Activated T-helper 9 cell treated with anti-CD3 and anti-CD28 coated beads, Interleukin-2, amount 50 U/mL, for 16 hours (primary cell): ENCODE measurements around the gene ASTN1.

ENCODE experiments used
- DNase-seq: peaks from one replicate; pipeline ENCODE4 v3.0.0-alpha.2; 2020; ENCODE audit warnings: low read depth

Gene ASTN1

DNA sequence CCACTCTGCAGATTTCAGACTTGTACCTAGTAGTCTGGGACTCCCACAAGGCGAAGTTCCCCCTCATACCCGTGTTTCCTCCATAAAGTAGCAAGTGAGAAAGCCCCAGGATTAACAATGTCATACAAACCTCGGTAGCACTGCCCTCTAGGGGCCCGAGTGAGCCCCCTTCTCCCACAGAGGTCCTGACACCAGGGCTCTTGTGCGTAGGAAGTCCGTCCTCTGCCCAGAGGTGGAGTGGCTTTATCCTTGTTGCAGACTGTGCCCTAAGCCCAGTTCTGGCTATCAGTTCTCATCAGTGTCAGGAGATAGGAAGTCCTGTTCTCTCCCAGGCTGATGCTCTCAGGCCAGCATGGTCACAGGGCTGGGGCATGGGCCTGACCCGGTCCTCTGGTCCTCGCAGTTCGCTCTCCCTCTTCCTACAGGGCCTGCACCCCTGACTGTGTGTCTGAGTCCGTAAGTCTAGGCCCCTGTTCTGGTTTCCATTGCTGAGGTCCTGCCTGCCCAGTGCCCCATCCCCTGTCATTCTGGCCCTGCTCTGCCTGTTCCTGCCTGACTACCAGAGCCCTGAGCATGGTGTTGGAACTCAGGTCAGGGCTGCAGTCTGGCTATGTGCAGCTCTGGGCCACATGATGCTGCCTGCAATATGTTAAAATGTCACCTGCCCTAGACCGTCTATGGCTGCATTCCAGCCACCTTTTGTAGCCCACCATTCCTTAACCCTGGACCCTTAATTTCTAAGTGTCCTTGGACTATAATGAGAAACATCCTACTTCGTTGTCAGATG, 285.6 kb downstream of the ASTN1 start:
- no peak for DNase-seq

DNA sequence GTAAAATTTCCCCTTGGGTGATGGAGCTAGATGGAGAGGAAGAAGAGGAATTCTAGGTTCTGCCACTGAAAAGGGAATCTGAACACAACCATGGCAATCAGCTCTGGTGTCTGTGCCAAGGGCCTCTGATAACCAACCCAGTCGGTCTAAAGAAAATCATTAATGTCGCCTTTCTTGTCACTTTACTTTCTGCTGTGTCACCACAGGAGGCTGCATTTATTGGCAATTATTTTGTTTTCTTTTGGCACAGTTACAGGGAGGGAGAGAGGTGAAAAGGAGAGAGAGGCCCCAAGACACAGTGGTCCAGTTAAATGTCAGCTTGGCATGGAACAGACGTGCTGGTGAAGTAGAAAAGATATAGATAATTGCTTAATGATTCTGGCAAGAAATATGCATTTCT, 287.0 kb downstream of the ASTN1 start:
- DNase-seq: no peak

- DNase-seq: no peak
Observed at GRCh38 chr1:176876966-176877515, 287.5 kb downstream of the ASTN1 start.

DNA sequence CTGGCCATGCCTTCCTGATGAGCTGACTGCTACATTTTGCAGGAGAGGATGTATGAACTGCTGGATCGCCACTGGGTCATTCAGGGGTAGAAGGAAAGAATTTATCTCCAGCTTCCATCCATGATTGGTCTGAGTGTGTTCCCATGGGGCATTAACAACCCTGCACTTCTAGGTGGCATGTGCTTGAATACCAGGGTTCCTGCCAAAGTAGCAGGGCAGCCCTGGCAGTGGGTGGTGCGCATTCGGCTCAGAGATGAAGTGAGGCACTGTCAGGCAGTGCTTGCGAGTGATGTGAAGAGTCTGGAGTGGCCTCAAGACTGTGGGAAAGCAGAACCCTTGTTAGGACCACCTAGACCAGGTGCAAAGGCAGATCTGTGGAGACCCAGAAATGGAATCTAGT, 294.9 kb downstream of the ASTN1 start:
- no peak for DNase-seq

DNA sequence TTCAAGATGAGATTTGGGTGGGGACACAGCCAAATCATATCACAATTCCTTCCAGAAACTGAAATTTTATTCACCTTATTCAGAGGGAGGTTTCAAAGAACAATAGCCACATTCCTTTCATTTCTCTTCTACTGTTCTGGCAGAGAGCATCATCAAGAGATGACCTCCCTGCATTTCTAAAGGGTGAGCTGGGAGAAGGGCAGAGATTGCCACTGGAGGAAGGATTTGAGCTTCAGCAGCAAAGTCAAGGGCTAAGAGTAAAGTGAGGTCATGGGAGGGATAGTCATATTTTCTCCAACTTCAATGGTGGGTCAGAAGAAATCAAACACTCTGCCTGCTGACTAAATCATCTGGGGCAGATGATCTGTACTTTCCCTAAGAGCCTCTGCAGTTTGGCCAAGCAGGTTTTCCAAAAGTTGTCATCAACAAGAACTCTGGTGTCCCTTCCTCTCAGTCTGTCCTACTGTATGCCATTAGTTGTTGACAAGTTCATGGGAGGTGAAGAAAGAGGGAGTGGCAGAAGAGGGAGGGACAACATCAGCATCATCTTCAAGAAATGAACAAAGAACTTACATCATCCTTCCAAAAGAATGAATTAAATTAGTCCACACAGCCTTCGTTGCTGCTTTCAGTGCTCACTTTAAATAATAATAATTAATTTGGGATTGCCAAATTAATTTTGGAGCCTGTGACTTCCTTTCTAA, 298.3 kb downstream of the ASTN1 start:
- no peak for DNase-seq

DNA sequence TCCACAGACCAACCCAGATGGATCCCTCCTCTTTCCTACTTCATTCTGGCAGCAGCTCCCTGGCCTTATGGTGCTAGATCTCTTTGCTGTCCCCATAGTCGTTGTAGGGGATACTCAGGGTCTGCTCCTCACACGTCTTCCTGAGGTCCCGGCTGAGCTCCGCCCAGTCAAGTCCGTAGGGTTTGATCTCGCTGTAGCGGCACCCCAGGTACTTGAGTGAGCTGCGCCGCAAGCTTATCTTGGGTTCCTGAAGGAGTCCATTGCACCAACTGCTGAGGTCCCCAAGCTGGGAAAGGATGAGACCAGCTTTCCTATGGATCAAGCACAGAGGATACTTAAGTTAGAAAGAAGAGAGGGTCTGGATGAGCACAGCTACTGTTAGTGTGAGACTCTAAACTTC, 300.3 kb downstream of the ASTN1 start:
- DNase-seq: no peak

GRCh38 chr1:176863613-176864012, 300.9 kb downstream of the ASTN1 start:
- no peak for DNase-seq

DNA sequence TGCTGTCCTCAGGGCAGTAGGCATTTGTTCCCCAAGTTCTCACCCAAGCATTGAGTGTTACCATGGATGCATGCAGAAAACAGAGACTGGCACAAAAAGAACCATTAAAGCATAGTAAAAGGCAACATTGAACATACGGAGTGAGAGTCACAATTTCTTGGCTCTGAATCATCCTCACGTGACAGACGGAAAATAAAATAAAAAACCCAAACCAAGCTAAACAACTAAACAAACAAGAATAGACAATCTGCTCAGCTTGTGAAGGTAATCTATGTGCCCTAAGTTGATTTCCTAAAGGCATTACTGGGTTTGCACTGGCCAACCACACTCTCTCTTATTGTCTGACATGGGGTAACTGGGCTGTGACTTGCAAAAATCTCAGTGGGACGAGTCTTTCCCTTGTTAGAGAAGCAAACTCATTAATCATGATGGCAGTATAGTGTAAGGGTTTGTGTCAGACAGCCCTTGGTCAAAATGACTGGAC, 306.0 kb downstream of the ASTN1 start:
- no peak for DNase-seq

DNA sequence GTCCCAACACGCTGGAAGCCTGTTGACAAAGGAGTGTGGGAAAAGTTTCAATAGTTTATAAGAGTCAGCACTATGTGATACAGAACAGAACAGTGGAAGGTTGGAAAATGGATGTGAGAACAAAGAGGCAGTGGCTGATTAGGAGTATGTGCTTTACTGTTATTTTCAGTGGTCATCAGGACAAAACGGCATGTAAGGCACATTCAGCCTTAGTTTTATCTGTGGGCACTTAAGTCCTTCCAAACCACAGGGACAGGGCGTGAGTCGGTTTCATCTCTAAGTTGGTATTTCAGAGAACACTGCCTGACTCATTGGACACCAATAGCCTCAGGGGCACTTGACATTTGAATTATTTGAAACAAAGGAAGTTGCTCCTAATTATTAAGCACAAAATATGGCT, 306.9 kb downstream of the ASTN1 start:
- no peak for DNase-seq

- no peak for DNase-seq
Observed at GRCh38 chr1:176854758-176855745, 309.5 kb downstream of the ASTN1 start.

DNA sequence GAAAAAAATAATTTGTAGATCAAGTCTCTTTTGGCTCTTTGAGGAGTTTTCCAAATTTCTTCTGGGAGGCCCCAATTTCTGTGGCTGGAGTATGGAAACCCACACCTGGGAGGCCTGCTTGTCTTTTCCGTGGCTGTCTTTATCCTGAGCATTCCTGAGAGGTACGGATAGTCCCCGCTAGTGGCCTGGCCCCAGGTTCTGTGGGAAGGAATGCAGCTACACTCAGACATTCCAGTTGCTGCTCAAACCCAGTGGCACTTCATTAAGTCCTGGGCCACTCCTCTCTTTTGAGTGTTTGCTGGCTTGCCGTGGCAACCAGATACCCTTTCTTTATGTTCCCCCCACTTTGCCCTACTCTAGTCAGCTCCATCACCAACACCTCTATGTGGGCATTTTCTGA, 310.4 kb downstream of the ASTN1 start:
- no peak for DNase-seq

DNA sequence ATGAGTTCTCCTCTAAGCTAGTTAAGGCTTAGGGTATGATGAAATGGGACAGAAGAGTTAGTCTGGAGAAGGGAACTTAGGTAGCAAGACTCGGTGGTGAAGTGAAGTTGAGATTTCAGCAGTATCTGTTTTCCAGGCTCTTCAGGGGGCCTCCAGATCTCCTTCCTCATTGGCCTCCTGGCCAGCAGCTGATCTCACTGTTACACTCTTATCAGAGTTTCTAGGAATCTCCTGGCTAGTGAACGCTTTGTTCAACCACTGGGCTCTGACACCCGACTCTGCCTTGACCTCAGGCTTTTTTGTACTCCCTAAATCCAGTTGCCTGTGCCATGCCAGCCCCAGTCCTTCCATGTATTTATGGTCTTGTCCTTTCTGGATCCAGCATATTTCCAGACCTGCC, 311.0 kb downstream of the ASTN1 start:
- DNase-seq: no peak

- no peak for DNase-seq
Observed at GRCh38 chr1:176852124-176852523, 312.4 kb downstream of the ASTN1 start.

- no peak for DNase-seq
Observed at GRCh38 chr1:176850871-176851270, 313.6 kb downstream of the ASTN1 start.

DNA sequence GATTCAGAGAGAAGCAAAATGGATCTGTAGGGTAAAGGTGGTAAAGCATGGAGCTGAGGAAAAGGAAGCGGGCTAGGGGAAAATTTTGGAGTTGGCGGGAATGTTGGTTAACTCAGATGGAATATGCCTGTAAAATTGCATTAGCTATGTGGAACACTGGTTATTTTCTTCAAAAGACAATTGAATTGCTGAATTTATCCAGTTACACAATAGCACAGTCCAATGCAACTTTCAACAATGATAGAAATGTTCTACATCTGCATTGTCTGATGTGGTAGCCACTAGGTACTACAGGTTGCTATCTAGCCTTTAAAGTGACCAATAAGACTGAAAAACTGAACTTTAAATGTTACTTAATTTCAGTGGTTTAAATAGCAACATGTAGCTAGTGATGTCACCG, 315.2 kb downstream of the ASTN1 start:
- no peak for DNase-seq

GRCh38 chr1:176847052-176847451, 317.5 kb downstream of the ASTN1 start:
- DNase-seq: no peak

DNA sequence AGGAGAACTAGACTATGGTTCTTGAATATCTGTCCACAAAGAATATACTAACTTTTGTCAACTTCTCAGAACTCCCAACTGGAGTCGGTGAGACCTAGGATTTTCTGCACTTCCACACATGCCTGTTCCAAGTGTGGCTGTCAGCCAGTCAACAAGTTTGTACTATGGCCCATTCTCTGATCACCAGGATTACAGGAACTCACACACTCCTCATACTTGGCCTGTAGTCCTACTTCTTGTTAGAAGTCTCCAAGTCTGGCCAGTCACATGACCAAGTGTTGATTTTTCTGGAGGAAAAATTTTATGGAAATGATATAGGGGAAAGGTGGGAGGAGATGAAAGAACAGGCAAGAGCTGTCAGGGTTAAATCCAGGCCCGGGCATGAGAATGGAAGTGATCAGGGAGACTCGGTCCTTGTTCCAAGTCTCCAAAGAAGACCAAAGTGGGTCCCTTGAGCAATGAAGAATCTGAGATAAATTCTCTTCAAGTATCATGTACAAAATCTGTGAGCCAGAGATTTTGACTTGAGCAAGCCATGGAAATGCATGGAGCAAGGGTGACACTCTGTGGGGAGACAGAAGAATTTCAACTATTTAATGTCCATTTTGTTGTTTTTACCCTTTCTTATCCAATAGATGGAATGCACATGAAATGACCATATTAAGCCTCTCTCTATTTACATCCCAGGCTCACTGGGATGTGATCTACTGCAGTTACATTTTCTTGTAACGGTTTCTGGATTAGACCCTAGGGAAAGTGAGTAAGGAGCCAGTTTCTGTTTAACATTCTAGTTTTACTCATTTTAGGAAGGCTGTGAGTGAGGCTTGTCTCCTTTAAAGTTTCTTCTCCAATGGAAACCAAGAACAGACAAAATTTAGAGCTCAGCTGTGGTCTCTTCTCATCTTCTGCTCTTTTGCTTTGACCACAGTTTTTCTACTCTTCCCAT, 320.9 kb downstream of the ASTN1 start:
- DNase-seq: no peak

DNA sequence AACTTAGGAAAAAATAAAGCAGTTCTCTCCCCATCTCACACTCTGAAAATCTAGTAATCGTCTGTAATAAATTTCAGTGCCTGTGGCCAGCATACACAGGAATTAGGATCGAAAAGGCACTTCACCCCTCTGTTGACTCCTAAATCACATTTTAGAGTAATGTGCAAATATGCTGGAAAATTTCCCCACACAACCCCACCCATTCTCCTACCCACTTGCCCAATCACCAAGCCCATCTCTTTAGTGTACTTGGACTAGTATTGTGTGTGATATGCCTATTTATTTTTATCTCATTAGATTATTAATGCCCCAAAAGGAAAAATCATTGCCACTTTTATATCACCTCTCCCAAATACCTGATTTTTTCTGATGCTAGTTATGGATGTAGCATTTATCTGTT, 323.3 kb downstream of the ASTN1 start:
- no peak for DNase-seq

- no peak for DNase-seq
Observed at GRCh38 chr1:176839216-176839615, 325.3 kb downstream of the ASTN1 start.

DNA sequence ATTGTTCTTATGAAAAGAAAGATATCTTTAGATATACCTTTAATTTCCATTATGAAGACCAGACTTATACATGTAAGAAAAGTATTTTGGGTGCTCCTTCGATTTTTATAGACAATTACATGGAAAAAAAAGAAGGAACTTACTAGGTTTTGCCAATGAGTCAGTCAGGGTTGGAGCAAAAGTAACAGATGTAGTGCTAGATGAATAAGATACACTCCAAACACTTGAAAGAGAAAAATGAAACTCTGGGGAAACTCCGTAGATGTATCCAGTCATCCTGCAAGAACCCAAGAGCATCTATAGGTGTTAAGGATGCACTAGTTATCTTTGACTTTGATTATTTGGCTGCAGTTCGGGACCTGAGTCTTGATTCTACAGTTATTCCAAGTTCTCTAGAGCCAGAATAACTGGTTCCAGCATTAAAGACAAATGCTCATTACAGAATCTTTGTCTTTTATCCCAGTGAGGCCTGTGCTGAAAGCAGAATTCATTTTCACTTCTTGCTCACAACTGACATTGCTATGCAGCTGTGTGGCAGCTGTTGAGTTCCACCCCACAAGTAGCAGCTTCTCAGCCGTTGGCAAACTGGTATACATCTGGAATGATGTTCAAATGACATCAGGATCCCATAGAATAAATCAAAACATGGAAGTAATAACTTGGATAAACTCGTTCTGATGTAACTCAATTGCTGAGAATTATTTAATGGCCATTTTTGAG, 326.1 kb downstream of the ASTN1 start:
- DNase-seq: no peak
